Ovary (tissue), 3 donors: ENCODE measurements around the gene PRR5.

Source experiments
- CTCF ChIP-seq, 3 donors: fragments of 450-650 bp in 2 of 3; fragments of 200-600 bp in 1 of 3; IDR thresholded peaks; one replicate each; pipeline versions ENCODE4 v1.5.1 to v1.8.0; 2016 to 2022; ENCODE audit warnings: antibody characterized with exemption in 3 of 3, mild to moderate bottlenecking in 1 of 3
- POLR2A ChIP-seq: fragments of 450-650 bp; IDR thresholded peaks from one replicate; pipeline ENCODE4 v1.6.1; 2017; ENCODE audit warnings: antibody characterized with exemption, mild to moderate bottlenecking, moderate library complexity
- donor health status: DM: no; HTN: no; CAD: no.

GRCh38 chr22:44730490-44731356, 28.7 kb downstream of the PRR5 start:
- TF ChIP-seq CTCF (IDR thresholded peaks at IDR 0.05) (no peak), POLR2A (no peak)
